GM12864 (cell line): ENCODE data around the gene EXOC7.

Experiments used
- DNase-seq: peaks from one replicate; pipeline ENCODE4 v3.0.0-alpha.2; 2011; ENCODE audit warnings: low read depth
- H3K4me3 ChIP-seq: 2 replicates; pipeline ENCODE4 v1.5.1; 2011; ENCODE audit warnings: mild to moderate bottlenecking, low read depth, low read length, control low read depth
- TF ChIP-seq, protein P1 (sequence below): IDR thresholded peaks from 2 replicates; pipeline ENCODE4 v1.5.1; 2011; ENCODE audit warnings: low read depth, mild to moderate bottlenecking, moderate library complexity, low read length, control low read depth, inconsistent platforms; ENCODE audit errors: missing control alignments

The EXOC7 gene

GRCh38 chr17:76137351-76138233 is 34.0 kb upstream of the EXOC7 start:
- TF ChIP-seq, protein P1, sequence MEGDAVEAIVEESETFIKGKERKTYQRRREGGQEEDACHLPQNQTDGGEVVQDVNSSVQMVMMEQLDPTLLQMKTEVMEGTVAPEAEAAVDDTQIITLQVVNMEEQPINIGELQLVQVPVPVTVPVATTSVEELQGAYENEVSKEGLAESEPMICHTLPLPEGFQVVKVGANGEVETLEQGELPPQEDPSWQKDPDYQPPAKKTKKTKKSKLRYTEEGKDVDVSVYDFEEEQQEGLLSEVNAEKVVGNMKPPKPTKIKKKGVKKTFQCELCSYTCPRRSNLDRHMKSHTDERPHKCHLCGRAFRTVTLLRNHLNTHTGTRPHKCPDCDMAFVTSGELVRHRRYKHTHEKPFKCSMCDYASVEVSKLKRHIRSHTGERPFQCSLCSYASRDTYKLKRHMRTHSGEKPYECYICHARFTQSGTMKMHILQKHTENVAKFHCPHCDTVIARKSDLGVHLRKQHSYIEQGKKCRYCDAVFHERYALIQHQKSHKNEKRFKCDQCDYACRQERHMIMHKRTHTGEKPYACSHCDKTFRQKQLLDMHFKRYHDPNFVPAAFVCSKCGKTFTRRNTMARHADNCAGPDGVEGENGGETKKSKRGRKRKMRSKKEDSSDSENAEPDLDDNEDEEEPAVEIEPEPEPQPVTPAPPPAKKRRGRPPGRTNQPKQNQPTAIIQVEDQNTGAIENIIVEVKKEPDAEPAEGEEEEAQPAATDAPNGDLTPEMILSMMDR, result no peak
- no peak overlapping the region for H3K4me3 ChIP-seq
- DNase-seq, result no peak

DNA sequence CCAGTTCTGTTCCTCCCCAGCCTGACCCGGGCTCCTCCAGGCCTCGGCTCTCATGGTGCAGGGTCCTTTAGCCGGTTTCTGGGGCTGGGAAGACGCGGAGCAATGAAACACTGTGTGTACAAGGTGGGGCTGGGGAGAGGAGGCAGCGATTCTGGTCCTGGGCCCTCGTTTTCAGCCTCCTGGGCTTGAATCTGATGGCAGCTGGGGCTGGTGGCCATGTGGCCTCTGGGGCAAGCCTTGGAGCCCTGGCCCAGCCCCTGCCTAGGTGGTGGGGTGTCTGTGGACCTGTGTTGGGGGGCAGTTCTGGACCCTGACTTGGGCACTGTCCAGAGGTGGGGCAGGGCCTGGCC is 33.4 kb upstream of the EXOC7 start:
- TF ChIP-seq, protein P1, result no peak
- no peak overlapping the region for H3K4me3 ChIP-seq
- no peak for DNase-seq

DNA sequence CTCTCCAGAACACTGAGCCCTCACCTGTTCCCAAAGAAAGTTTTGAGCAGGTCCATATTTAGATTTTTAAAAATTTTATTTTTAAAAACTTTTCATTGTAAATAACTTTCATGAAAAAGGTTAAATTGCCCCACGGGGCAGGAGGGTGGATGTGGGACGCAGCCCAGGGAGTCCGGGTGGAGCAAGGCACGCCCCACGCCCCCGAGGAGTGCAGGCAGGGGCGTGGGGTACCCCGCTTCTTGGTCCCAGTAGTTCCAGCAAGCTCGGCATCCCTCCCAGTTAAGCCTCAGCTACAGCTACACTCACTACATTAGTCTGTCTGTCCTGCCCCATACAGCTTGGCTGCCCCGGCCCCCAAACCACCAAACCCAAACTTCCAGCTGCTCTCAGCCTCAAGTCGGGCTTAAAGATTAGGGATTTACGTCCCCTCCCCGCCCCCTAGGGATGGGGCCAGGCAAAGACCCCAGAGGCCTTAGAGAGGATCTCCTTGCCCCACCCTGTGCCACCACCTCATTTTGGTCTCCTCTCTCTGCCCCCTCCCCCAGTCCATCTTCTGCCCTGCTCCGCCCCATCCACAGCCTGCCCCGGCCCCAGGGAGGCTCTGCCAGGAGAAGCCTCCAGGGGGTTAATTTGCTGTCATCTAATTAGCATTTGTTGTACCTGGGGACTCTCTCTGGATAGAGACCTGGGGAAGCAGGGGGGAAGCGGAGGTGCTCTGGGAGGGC is 32.9 kb upstream of the EXOC7 start:
- TF ChIP-seq, protein P1, result no peak
- no peak overlapping the region for H3K4me3 ChIP-seq
- no peak for DNase-seq

- TF ChIP-seq, protein P1, result no peak
- no peak overlapping the region for H3K4me3 ChIP-seq
Observed at GRCh38 chr17:76135810-76136188, 32.2 kb upstream of the EXOC7 start.

GRCh38 chr17:76134911-76135809 is 31.6 kb upstream of the EXOC7 start:
- no peak overlapping the region for H3K4me3 ChIP-seq
- DNase-seq, result no peak
- TF ChIP-seq, protein P1, result no peak

More at GRCh38 chr17:76135810-76136188, 32.2 kb upstream of the EXOC7 start:
- DNase-seq, result no peak

DNA sequence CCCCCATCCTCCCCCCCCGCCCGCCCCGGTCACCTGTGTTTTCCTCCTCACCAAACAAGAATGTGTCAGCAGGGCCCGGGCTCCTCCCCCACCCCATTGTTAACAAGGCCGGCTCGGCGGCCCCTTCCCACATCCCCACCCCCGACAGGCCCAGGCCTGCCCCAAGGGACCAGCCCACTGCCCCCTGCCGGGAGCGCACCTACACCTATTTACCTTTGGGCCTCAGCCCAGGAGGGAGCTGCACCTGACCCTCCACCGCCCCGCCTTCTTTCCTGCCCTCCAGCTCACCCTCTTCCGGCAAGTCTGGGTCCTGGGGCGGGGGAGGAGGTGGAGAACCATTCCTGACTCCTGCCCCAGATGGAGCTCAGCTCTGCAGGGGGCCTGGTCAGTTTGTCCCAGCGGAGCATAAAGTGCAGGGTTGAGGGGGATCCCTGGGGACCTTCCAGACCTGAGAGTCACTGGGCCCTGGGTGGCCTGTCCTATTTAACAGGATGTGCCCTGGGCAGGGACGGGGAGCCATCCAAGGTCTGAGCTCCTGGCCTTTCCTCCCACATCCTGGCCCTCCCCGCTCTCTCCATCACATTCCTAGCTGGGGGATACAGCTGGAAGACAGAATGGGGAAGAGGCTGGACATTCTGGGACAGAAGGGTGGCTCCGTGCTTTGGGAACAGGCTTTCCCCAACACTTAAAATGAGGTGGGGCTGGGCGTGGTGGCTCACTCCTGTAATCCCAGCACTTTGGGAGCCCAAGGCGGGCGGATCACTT is 29.2 kb upstream of the EXOC7 start:
- DNase-seq, result no peak
- H3K4me3 ChIP-seq, result no peak overlapping the region
- TF ChIP-seq, protein P1, result no peak
